ENCODE data around the gene SUMO1.
"Not testable (repeated sequence)": the region's sequence is repeated elsewhere in the genome, so short reads cannot be mapped to it uniquely, and the experiment has no call there.

The SUMO1 gene

DNA sequence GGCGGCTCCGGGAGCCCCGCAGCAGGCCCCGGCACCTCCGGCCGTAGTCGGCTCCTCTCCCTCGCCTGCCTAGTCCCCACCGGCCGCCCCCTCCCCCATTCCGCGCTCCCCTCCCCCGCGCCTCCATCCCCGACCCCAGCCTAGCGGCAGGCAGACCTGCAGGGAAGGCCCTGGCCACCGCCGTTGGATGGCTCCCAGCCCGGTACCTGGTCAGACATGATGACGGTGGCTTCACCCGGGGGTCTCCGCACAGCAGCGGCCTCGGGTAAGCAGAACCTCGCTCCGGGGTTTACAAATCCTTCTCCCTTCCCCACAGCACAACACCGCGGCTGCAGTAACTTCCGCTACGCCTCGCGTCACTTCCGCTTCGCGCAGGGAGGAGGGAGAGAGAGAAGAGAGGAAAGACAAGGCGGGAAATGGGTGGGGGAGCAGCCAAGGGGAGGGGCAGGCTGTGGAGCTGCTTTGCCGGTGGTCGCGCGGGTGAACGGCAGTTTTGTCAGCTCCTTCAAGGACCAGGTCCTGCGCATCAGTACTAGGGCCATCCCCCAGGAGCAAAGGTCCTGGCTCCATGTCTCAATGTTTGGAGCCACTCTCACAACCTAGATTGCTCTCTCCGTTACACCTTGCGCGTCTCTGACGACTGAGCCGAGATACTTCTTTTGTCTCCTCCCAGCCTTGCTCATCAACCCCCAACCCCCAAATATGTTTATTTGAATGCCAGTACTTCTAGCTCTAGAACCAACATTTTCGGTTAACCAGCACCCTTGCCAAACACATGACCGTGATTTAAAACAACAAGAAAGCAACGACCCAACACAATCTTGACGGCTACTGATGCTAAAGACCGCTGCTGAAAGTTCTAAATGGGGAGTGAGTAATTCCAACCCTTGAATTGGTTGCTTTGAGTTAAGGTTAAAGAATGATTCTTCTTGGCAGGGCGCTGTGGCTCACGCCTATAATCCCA lies at the start of gene SUMO1:
Gene SUMO1, minus strand, starts transcription at position 364 of the 964 bp plus-strand sequence. Its CDS starts 146 bp downstream, at position 218.
- H3K4me3 ChIP-seq (ENCODE audit: low read depth, low read length): peak within 1 kb of the TSS; percentile 84
- DNase-seq (ENCODE audit: low read depth): peak; percentile 51

DNA sequence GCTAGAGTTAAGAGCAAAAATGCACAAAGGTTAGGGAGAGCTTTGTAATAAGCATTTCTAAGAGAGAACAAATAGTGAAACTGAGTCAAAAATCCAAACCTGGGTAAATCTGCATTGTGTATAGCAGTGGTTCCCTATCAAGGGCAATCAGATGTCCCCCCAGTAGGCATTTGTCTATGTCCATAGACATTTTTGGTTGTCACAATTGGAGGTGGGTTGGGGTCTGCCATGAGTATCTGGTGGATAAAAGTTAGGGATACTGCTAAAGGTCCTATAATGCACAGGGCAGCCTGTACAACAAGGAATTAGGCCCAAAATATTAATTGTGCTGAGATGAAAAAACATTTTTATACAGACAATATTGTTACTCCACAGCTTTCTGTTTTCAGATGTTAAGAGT lies 48.2 kb upstream of the SUMO1 start:
- H3K4me3 ChIP-seq (ENCODE audit: low read depth, low read length): no peak overlapping the region

DNA sequence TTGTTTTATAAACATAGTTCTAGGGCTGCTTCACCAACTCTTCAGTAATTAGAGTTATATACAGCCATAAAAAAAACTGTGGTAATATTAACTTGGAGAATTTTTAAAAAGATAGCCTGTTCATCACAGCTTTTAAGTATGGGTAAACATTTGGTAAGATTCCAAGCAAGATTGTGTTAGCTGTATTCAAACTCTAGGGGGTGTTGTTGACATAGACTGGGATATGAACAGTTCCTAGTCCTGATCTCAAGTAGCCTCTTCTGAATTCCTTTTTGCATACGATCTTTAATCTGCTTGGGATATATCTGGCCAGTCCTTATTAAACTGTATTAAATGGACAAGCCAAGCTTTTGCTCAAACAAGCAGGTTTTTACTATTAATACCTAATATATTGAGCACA lies 40.5 kb upstream of the SUMO1 start:
- DNase-seq (ENCODE audit: low read depth): no peak
- H3K4me3 ChIP-seq (ENCODE audit: low read depth, low read length): no peak overlapping the region

More for the DNA sequence above, 48.2 kb upstream of the SUMO1 start:
- DNase-seq (ENCODE audit: low read depth): no peak

DNA sequence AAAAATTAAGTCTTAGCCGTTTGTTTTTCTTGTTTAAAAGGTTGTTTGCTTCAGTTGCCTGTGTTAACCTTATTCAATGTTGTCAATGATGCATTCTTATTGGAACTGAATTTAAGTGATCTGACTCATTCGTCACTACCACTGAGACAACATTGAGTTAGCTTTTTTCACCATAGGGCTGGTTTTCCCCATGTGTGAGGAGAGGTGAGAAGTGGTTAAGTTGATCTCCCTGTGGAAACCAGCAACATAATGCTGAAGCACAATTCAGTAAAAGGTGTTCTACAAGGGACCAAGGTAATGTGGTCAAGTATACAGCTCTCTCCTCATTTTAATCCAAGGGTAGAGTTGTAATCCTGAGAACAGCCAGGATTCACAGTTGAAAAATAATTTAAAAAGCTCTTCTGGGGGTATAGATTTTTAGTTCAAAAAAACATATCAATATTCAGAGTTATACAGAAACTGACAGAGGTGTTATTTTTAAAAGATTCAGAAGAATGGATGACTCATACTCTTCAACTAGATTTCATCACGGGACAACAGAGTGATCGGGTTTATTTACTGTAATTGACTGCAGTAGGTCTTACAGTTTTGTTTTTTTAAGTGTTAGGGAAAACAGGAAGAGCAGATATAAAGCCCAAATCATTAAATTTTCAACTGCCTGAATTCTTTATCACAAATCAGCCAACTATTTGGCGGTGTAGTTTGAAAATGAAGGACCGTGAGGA lies 39.8 kb upstream of the SUMO1 start:
- DNase-seq (ENCODE audit: low read depth): no peak
- H3K4me3 ChIP-seq (ENCODE audit: low read depth, low read length): no peak overlapping the region

DNA sequence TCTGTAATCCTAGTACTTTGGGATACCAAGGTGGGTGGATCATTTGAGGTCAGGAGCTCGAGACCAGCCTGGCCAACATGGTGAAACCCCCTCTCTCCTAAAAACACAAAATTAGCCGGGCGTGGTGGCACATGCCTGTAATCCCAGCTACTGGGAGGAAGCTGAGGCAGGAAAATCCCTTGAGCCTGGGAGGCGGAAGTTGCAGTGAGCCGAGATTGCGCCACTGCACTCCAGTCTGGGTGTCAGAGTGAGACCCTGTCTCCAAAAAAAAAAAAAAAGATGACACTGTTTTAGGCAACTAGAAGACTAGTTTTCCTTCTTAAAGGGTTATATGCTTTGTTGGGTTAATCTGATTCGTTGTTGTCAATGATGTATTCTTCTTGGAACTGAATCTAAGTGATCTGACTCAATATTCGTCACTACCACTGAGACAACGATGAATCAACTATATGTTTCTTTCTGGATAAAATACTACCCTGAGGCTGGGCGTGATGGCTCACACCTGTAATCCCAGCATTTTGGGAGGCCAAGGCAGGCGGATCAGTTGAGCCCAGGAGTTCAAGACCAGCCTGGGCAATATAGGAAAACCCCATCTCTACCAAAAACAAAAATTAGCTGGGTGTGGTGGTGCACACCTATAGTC lies 37.8 kb upstream of the SUMO1 start:
- H3K4me3 ChIP-seq (ENCODE audit: low read depth, low read length); DNase-seq (ENCODE audit: low read depth): not testable (repeated sequence)

DNA sequence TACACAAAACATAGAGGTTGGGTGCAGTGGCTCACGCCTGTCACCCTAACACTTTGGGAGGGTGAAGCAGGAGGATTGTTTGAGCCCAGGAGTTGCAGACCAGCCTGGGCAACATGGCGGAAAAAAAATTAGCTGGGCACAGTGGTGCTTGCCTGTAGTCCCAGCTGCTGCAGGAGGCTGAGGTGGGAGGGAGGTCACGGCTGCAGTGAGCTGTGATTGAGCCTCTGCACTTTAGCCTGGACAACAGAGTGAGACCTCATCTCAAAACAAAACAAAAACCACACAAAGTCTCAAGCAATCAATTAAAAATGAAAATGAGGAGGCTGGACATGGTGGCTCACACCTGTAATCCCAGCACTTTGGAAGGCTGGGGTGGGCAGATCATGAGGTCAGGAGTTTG lies 32.1 kb upstream of the SUMO1 start:
- no peak overlapping the region for H3K4me3 ChIP-seq (ENCODE audit: low read depth, low read length)
- DNase-seq (ENCODE audit: low read depth): no peak

DNA sequence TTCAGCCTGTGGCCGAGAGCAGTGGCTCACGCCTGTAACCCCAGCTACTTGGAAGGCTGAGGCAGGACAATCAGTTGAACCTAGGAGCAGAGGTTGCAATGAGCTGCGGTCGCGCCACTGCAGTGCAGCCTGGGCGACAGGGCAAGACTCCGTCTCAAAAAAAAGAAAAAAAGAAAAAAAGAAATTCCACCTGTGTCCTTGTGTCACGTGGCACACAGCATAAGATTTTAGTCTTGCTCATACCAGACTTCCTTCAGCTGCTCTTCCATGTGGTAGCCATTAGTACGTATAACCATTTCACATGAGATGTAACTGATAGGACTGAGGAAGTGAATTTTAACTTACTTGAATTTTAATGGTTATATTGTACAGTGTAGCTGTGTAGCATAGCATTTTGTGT lies 31.2 kb upstream of the SUMO1 start:
- no peak overlapping the region for H3K4me3 ChIP-seq (ENCODE audit: low read depth, low read length)

DNA sequence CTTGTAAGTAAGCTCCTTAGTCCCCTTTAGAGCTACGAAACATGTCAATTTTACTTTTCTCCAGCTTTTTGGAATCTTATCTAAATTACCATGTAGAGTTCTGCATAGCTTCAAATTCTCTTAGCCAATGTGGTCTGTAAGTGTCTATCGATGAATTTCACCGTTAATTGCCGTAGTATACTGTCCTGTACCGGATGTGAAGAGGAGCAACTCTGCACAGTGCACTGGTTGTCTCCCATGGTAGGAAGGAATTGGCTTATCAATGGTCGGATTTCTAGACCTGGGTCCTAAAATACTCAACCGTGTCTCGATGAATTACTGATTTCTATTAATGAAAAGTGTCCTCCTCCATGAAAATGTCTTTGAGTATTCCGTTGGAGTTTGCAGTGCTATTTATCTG lies 29.1 kb upstream of the SUMO1 start:
- peak overlapping the region; percentile 99 for H3K4me3 ChIP-seq (ENCODE audit: low read depth, low read length)
- DNase-seq (ENCODE audit: low read depth): no peak

More for the DNA sequence above, 31.2 kb upstream of the SUMO1 start:
- no peak for DNase-seq (ENCODE audit: low read depth)

DNA sequence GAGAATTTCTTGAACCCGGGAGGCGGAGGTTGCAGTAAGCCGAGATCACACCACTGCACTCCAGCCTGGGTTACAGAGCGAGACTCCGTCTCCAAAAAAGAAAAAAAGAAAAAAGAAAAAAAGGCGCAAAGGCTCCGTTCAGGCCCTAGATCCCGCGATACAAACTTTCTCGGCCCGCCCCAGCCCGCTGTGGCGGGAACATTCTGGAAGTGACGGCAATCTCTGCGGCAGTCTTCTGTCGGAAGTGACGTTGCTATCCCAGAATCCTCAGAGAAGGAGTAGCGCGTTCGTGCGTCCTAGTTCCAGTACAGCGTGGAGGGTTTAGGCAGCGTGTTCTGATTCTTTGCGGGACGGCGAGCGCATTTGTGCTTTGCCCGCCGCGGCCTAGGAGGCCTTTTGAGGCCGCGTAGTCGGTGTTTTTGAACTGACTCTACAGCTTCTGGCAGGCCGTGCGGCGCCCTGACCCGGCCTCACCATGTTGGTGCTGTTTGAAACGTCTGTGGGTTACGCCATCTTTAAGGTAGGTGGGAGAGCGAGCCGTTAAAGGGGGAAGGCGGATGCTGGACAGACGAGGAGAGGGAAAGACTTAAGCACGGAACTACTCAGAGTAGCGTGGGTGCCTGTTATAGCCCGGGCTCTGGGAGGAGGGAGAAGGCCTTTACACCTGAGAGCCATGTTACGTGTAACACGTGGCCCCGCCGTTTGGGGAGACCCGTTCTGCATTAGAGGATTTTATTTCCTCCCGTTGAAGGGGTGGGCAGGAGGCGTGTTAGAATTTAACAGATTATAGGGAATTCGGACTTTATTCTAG lies 27.3 kb upstream of the SUMO1 start, which contains the start of gene NOP58:
Gene NOP58, plus strand, starts transcription at position 297 of the 811 bp plus-strand sequence. Its CDS starts 179 bp downstream, at position 476.
- H3K4me3 ChIP-seq (ENCODE audit: low read depth, low read length): peak within 1 kb of the TSS; percentile 99
- DNase-seq (ENCODE audit: low read depth): peak; percentile 80

DNA sequence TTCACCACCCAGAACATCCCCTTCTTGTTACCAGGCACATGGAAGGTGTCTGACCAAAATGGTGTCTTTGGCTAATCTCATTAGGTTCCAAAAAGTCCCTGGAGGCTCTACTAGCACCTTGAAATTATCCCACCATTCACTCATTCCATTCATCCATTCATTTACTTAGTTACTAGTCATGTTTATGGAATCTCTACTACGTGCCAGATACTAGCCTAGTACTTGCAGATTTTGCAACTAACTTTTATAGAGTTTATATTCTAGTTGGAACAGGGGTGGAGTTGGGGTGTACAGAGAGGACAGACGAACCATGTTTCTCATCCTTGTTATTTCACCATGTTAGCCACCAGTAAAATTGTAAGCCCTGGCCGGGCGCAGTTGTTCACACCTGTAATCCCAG lies 23.1 kb upstream of the SUMO1 start:
- no peak overlapping the region for H3K4me3 ChIP-seq (ENCODE audit: low read depth, low read length)
- DNase-seq (ENCODE audit: low read depth): no peak

DNA sequence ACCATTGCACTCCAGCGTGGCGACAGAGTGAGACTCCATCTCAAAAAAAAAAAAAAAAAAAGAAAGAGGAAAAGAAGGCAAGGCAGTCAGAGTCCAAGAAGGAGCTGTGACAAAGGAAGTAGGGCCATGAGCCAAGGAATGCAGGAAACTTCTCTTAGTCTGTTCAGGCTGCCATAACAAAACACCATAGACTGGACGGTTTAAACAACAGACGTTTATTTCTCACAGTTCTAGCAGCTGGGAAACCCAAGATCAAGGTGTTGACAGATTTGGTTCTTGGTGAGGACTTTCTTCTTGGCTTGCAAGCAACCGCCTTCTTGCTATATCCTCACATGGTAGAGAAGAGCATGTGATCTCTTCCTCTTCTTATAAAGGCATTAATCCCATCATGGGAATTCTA lies 13.1 kb upstream of the SUMO1 start:
- no peak overlapping the region for H3K4me3 ChIP-seq (ENCODE audit: low read depth, low read length)
- no peak for DNase-seq (ENCODE audit: low read depth)

DNA sequence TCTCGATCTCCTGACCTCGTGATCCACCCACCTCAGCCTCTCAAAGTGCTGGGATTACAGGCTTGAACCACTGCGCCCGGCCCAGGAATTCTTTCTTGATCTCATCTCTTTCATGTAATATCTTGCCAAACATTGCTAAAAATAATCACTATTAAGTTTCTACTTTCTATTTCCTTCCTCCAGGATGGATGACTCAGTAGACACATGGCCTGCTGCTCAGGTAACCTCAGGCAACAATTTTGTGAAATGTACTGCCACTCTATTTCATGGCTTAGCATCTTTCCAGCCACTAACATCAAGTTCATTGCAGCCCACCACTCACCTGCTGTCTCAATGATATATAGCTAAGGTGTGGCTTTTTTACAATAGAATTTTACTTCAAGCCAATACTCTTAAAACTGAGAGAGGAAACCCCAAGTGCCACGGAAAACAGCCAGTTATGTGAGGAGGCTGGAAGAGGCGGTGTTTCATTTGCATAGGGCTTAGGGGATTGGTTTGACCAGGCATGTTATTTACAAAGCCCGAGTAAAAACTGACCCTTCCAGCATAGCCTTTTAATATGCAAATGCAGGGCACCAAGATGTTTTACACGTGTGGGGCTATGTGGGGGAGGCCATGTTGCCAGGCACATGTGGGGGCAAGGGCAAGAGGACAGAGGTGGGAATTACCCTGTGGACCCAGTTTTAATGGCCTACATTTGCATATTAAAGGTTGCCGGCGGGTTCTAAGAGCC lies 11.3 kb upstream of the SUMO1 start:
- H3K4me3 ChIP-seq (ENCODE audit: low read depth, low read length): no peak overlapping the region
- DNase-seq (ENCODE audit: low read depth): no peak

DNA sequence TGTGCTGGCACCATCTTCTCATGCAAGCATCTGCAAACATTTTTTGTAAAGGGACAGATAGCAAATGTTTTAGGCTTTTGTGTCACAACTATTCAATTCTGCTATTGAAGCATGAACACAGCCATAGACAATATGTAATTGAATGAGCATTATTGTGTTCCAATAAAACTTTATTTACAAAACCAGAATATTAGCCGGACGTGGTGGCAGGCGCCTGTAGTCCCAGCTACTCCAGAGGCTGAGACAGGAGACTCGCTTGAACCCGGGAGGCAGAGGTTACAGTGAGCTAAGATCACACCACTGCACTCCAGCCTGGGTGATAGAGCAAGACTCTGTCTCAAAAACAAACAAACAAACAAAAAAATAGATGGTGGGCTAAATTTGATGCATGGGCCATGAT lies 9.3 kb upstream of the SUMO1 start:
- DNase-seq (ENCODE audit: low read depth); H3K4me3 ChIP-seq (ENCODE audit: low read depth, low read length): not testable (repeated sequence)

DNA sequence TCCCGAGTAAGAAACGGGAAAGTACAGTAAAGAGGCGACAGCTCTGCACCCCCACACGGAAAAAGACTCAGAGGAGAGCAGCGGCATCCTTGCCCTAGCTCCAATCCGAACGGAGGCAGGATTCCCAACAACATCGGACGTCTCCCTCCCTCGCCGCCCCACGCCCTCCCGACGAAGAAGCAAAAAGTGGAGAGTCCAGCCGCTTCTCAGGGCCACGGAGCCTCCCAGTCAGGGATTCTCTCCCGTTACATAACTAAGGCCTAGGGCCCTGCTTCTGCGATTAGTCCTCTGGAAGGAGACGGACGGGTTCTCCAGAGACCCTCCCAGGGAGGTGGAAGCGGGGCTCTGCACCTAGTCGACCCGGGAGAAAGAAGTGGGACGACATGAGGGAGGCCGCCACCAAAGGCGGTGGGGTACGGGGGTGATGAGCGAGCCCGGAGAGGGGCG lies 587 bp downstream of the SUMO1 start:
- no peak for DNase-seq (ENCODE audit: low read depth)
- H3K4me3 ChIP-seq (ENCODE audit: low read depth, low read length): peak overlapping the region; percentile 84

DNA sequence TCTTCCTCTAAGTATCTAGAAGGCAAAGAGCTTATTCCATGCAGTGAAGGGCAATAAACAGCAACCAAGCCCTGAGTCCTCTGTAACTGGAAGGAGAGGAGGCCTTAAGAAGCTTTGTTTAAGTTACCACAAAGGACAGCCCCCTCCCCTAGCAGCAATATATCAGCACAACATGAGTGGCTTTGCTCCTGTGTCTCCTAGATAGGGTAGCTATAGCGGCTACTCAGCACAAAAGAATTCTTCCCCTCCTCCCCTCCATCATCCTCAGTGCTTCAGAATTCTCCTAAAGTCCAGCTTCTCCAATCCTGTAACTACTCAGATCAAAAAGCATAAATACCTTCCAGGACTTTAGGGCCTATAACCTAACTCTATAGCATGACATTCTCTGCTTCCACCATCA lies 16.5 kb downstream of the SUMO1 start:
- H3K4me3 ChIP-seq (ENCODE audit: low read depth, low read length): no peak overlapping the region
- no peak for DNase-seq (ENCODE audit: low read depth)

DNA sequence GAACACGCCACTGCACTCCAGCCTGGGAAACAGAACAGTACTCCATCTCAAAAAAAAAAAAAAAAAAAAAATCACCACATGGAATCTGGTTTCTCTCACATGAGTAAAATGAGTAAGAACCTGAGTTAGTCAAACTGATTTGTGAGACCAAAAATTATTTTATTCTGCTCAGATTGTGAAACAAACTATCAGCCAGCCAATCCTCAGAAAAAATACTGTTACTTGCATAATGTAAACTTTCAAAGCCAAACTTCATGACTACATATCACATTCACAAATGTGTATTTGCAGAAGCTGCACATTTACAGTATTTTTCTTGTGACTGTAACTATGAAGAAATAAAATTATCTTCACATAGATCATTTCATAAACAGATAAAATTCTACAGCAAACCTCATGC lies 23.2 kb downstream of the SUMO1 start:
- no peak overlapping the region for H3K4me3 ChIP-seq (ENCODE audit: low read depth, low read length)
- no peak for DNase-seq (ENCODE audit: low read depth)

DNA sequence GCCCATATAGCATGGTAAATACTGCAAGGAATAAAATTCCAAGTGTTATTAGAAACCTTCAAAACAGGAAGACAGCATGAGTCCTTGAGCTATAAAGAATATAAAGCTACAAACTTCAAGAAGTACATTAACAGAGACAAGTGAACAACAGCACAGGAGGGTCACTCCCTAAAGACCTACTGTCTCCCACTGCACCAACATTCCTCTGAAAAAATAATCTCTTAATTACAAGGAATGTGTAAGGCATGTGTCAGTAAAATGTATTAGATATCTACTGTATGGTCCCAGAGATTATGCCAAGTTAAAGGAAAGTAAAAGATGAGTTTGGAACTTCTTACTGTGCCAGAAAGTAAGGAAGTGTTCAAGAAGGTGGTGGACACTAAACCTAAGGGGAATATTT lies 29.9 kb downstream of the SUMO1 start:
- no peak for DNase-seq (ENCODE audit: low read depth)
- H3K4me3 ChIP-seq (ENCODE audit: low read depth, low read length): no peak overlapping the region

DNA sequence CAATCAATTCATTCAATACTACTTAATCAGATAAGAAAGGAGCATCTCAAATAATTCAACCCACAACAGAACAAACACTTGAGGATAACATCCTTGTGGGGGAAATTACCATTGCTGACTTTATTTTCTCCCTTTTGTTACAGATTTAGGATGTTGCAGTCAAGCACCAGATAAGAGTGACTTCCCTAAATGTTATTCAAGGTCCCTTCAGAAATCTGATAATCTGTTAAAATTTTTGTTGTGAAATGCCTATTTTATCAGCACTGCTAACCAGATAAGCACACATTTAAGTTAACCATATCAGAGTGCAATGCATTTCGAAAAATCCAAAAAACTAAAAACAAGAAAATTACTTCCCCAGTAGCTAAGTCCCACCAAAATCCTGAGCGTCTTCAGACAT lies 33.5 kb downstream of the SUMO1 start:
- H3K4me3 ChIP-seq (ENCODE audit: low read depth, low read length): no peak overlapping the region
- DNase-seq (ENCODE audit: low read depth): no peak
